Measurements from ENCODE around the gene SESN1. TPM values are rescaled to one million over a fixed set of nuclear protein-coding genes. Genes with fewer than 3 reads are reported as not detected.

SESN1 gene
- 26.2 and 26.3 TPM in 2 replicates for total RNA-seq

GRCh38 chr6:109094416-109095035 lies at the start of gene SESN1:
Gene SESN1 (minus strand): TSS chr6:109094846. CDS start chr6:109094073, 773 bp downstream.

GRCh38 chr6:109095036-109095834 lies 589 bp upstream of the SESN1 start, which contains the start of gene CEP57L1:
Gene CEP57L1 (plus strand): TSS chr6:109095507. CDS start chr6:109145222, 49,715 bp downstream.

Other genes starting within 250 kb of the SESN1 start
- gene ARMC2, start 246.4 kb downstream of the SESN1 start, total RNA-seq = 3.0 and 4.4 TPM in 2 replicates
- 13.5 and 15.1 TPM in 2 replicates for gene CEP57L1, start 661 bp upstream of the SESN1 start, total RNA-seq

Measured in cardiac ventricle fibroblast (primary cell).